Nephron progenitor cell (in vitro differentiated cells): Measurements from ENCODE around the gene C1orf21.

ENCODE experiments used
- DNase-seq: peaks from one replicate; pipeline ENCODE4 v3.0.0; 2021
- H3K27ac Mint-ChIP-seq: 2 replicates; pipeline ENCODE4 v1.8.0; 2021; ENCODE audit warnings: mild to moderate bottlenecking, moderate library complexity, mixed read lengths
- H3K27me3 Mint-ChIP-seq: 2 replicates; pipeline ENCODE4 v1.8.0; 2021; ENCODE audit warnings: mild to moderate bottlenecking, low read depth, mixed read lengths; ENCODE audit not compliant: poor library complexity
- H3K36me3 Mint-ChIP-seq: 2 replicates; pipeline ENCODE4 v1.8.0; 2021; ENCODE audit warnings: low read depth, mixed read lengths
- H3K4me1 Mint-ChIP-seq: 2 replicates; pipeline ENCODE4 v1.8.0; 2021; ENCODE audit warnings: mixed read lengths
- H3K4me3 Mint-ChIP-seq: 2 replicates; pipeline ENCODE4 v1.8.0; 2021; ENCODE audit warnings: mild to moderate bottlenecking, moderate library complexity, mixed read lengths
- H3K9me3 Mint-ChIP-seq: 2 replicates; pipeline ENCODE4 v1.8.0; 2021; ENCODE audit warnings: mild to moderate bottlenecking, moderate library complexity, mixed read lengths
- CTCF ChIP-seq: fragments of 200-600 bp; sonication (generic); IDR thresholded peaks from 2 replicates; pipeline ENCODE4 v1.5.0; 2021; ENCODE audit warnings: antibody characterized with exemption

The C1orf21 gene

GRCh38 chr1:184557423-184558347 lies 170.9 kb downstream of the C1orf21 start:
- H3K27ac Mint-ChIP-seq = no peak overlapping the region
- peaks cover 3% of the 10 kb centered on the region for H3K27me3 Mint-ChIP-seq
- H3K9me3 Mint-ChIP-seq = no peaks in the 10 kb centered on the region
- no peak overlapping the region for H3K4me3 Mint-ChIP-seq
- no peak for TF ChIP-seq CTCF
- no peak for DNase-seq
- H3K4me1 Mint-ChIP-seq = peaks cover 11% of the 10 kb centered on the region
- no peaks in the 10 kb centered on the region for H3K36me3 Mint-ChIP-seq

GRCh38 chr1:184558691-184559090 lies 171.9 kb downstream of the C1orf21 start:
- DNase-seq = no peak

GRCh38 chr1:184559117-184559713 lies 172.4 kb downstream of the C1orf21 start:
- TF ChIP-seq CTCF = no peak
- H3K9me3 Mint-ChIP-seq = no peaks in the 10 kb centered on the region
- H3K4me3 Mint-ChIP-seq = no peak overlapping the region
- peaks cover 11% of the 10 kb centered on the region for H3K4me1 Mint-ChIP-seq
- H3K36me3 Mint-ChIP-seq = no peaks in the 10 kb centered on the region
- H3K27ac Mint-ChIP-seq = no peak overlapping the region
- no peak for DNase-seq
- peaks cover 3% of the 10 kb centered on the region for H3K27me3 Mint-ChIP-seq

More at GRCh38 chr1:184558691-184559090, 171.9 kb downstream of the C1orf21 start:
- Mint-ChIP-seq H3K4me3 (no peak overlapping the region), H3K27ac (no peak overlapping the region), H3K27me3 (peaks cover 3% of the 10 kb centered on the region), H3K36me3 (no peaks in the 10 kb centered on the region), H3K4me1 (peaks cover 11% of the 10 kb centered on the region), H3K9me3 (no peaks in the 10 kb centered on the region)
- TF ChIP-seq CTCF = no peak

GRCh38 chr1:184562806-184563205 lies 176.0 kb downstream of the C1orf21 start:
- no peak overlapping the region for H3K27ac Mint-ChIP-seq
- H3K4me3 Mint-ChIP-seq = no peak overlapping the region
- H3K4me1 Mint-ChIP-seq = no peaks in the 10 kb centered on the region
- H3K9me3 Mint-ChIP-seq = no peaks in the 10 kb centered on the region
- H3K36me3 Mint-ChIP-seq = no peaks in the 10 kb centered on the region
- TF ChIP-seq CTCF = no peak
- DNase-seq = no peak
- H3K27me3 Mint-ChIP-seq = peaks cover 2% of the 10 kb centered on the region

- no peaks in the 10 kb centered on the region for H3K4me1 Mint-ChIP-seq
- no peak for TF ChIP-seq CTCF
- H3K9me3 Mint-ChIP-seq = no peaks in the 10 kb centered on the region
- H3K36me3 Mint-ChIP-seq = no peaks in the 10 kb centered on the region
- peaks cover 2% of the 10 kb centered on the region for H3K27me3 Mint-ChIP-seq
- no peak overlapping the region for H3K27ac Mint-ChIP-seq
- no peak for DNase-seq
- H3K4me3 Mint-ChIP-seq = no peak overlapping the region
Observed at GRCh38 chr1:184563308-184563707, 176.5 kb downstream of the C1orf21 start.
